Esophagus (tissue), 2 donors: ENCODE measurements around the gene POLD4. TPM values are rescaled to one million over a fixed set of nuclear protein-coding genes. Genes with fewer than 3 reads are reported as not detected.

ENCODE experiments used
- H3K27ac ChIP-seq, 2 donors: one replicate each; pipeline ENCODE4 v1.5.1; 2013; ENCODE audit warnings: low read depth in 2 of 2, mild to moderate bottlenecking in 2 of 2, inconsistent platforms in 1 of 2, low read length in 1 of 2, moderate library complexity in 1 of 2
- H3K27me3 ChIP-seq, 2 donors: one replicate each; pipeline ENCODE4 v1.6.1; 2013; ENCODE audit warnings: low read length in 2 of 2, control low read depth in 1 of 2, mild to moderate bottlenecking in 1 of 2; ENCODE audit not compliant: insufficient read depth in 2 of 2, control insufficient read depth in 1 of 2
- H3K36me3 ChIP-seq, 2 donors: one replicate each; pipeline ENCODE4 v1.6.1; 2013; ENCODE audit warnings: low read length in 1 of 2; ENCODE audit not compliant: control insufficient read depth in 2 of 2, insufficient read depth in 2 of 2
- H3K4me1 ChIP-seq, 2 donors: one replicate each; pipeline ENCODE4 v1.6.1; 2013; ENCODE audit warnings: low read length in 1 of 2; ENCODE audit not compliant: control insufficient read depth in 2 of 2, insufficient read depth in 2 of 2
- H3K4me3 ChIP-seq, 2 donors: one replicate each; pipeline ENCODE4 v1.5.1; 2013; ENCODE audit warnings: low read length in 2 of 2, mild to moderate bottlenecking in 2 of 2, low read depth in 1 of 2, moderate library complexity in 1 of 2
- H3K9me3 ChIP-seq, 2 donors: one replicate each; pipeline ENCODE4 v1.6.1; 2013; ENCODE audit warnings: mild to moderate bottlenecking in 2 of 2, low read depth in 1 of 2, low read length in 1 of 2, moderate library complexity in 1 of 2; ENCODE audit not compliant: control insufficient read depth in 2 of 2, insufficient read depth in 1 of 2
- WGBS, 2 donors: extraction: QIAGEN DNeasy Blood & Tissue Kit; methylation state at CpG; one replicate each; pipeline ENCODE4 v1.1.7; 2013; 5-methylcytosine and 5-hydroxymethylcytosine counted together
- polyA plus RNA-seq, 2 donors: library from polyadenylated mRNA; stranded (reverse); fragments of 200-250 nt; gene quantifications; one replicate each; pipeline ENCODE4 v1.2.3, GENCODE V29; 2013
- donor health status: healthy with polysubstance abuse.
- donor health status: Bipolar disorder and iron deficiency.

Gene POLD4
- polyA plus RNA-seq, 2 donors = 112 to 114 TPM

GRCh38 chr11:67365736-67366444 is 12.5 kb upstream of the POLD4 start:
- WGBS, 2 donors = 67 to 78% methylated on average over 14 of the region's 14 CpGs
- Histone ChIP-seq H3K27me3 (no peaks in the 10 kb centered on the region), H3K27ac (peak overlapping the region in 1 of 2 donors; percentile 54), H3K4me1 (peaks cover 3 to 31% of the 10 kb centered on the region in 2 donors), H3K36me3 (no peaks in the 10 kb centered on the region), H3K9me3 (no peaks in the 10 kb centered on the region), H3K4me3 (no peak overlapping the region)

GRCh38 chr11:67364783-67365722 is 11.7 kb upstream of the POLD4 start:
- H3K4me3 ChIP-seq = no peak overlapping the region
- no peaks in the 10 kb centered on the region for H3K27me3 ChIP-seq
- no peaks in the 10 kb centered on the region for H3K36me3 ChIP-seq
- peak overlapping the region in 1 of 2 donors; percentile 68 for H3K27ac ChIP-seq
- H3K4me1 ChIP-seq = peaks cover 3 to 27% of the 10 kb centered on the region in 2 donors
- H3K9me3 ChIP-seq = no peaks in the 10 kb centered on the region
- 82 to 85% methylated on average over 24 of the region's 24 CpGs for WGBS, 2 donors

- WGBS, 2 donors = 83 to 84% methylated on average over 3 of the region's 3 CpGs
- Histone ChIP-seq H3K27ac (no peak overlapping the region), H3K27me3 (no peaks in the 10 kb centered on the region), H3K9me3 (no peaks in the 10 kb centered on the region), H3K4me1 (peaks cover 3 to 23% of the 10 kb centered on the region in 2 donors), H3K36me3 (no peaks in the 10 kb centered on the region), H3K4me3 (no peak overlapping the region)
Measured at GRCh38 chr11:67364169-67364568, 10.8 kb upstream of the POLD4 start.

- no peak overlapping the region for H3K27ac ChIP-seq
- H3K4me1 ChIP-seq = peaks cover 2 to 21% of the 10 kb centered on the region in 2 donors
Measured at GRCh38 chr11:67357831-67358670, 4.7 kb upstream of the POLD4 start.

GRCh38 chr11:67356864-67357561 is 3.7 kb upstream of the POLD4 start:
- H3K9me3 ChIP-seq = no peaks in the 10 kb centered on the region
- H3K4me3 ChIP-seq = no peak overlapping the region
- WGBS, 2 donors = 28 to 30% methylated on average over 3 of the region's 3 CpGs
- no peaks in the 10 kb centered on the region for H3K27me3 ChIP-seq
- H3K36me3 ChIP-seq = no peaks in the 10 kb centered on the region
- peak overlapping the region; percentile 10 to 95 for H3K27ac ChIP-seq
- H3K4me1 ChIP-seq = peaks cover 2 to 23% of the 10 kb centered on the region in 2 donors

More at GRCh38 chr11:67357831-67358670, 4.7 kb upstream of the POLD4 start:
- Histone ChIP-seq H3K4me3 (no peak overlapping the region), H3K9me3 (no peaks in the 10 kb centered on the region), H3K27me3 (no peaks in the 10 kb centered on the region), H3K36me3 (no peaks in the 10 kb centered on the region)
- 74 to 76% methylated on average over 12 of the region's 12 CpGs for WGBS, 2 donors

GRCh38 chr11:67356387-67356863 is 3.1 kb upstream of the POLD4 start:
- H3K36me3 ChIP-seq = peaks cover 0 to 3% of the 10 kb centered on the region in 2 donors
- H3K27me3 ChIP-seq = no peaks in the 10 kb centered on the region
- H3K9me3 ChIP-seq = no peaks in the 10 kb centered on the region
- peaks cover 2 to 27% of the 10 kb centered on the region in 2 donors for H3K4me1 ChIP-seq
- no peak overlapping the region for H3K4me3 ChIP-seq
- 33 to 48% methylated on average over 3 to 4 of the region's 4 CpGs for WGBS, 2 donors
- peak overlapping the region; percentile 6 to 95 for H3K27ac ChIP-seq

- H3K36me3 ChIP-seq = peaks cover 0 to 3% of the 10 kb centered on the region in 2 donors
- H3K27me3 ChIP-seq = no peaks in the 10 kb centered on the region
- WGBS, 2 donors = 61 to 72% methylated on average over 4 of the region's 4 CpGs
- no peak overlapping the region for H3K4me3 ChIP-seq
- no peaks in the 10 kb centered on the region for H3K9me3 ChIP-seq
- H3K4me1 ChIP-seq = peaks cover 2 to 31% of the 10 kb centered on the region in 2 donors
- H3K27ac ChIP-seq = peak overlapping the region; percentile 95 to 99
Measured at GRCh38 chr11:67355794-67356386, 2.5 kb upstream of the POLD4 start.

- H3K36me3 ChIP-seq = peaks cover 0 to 3% of the 10 kb centered on the region in 2 donors
- H3K27ac ChIP-seq = peak overlapping the region; percentile 95 to 99
- WGBS, 2 donors = 62 to 67% methylated on average over 11 of the region's 11 CpGs
- H3K27me3 ChIP-seq = no peaks in the 10 kb centered on the region
- H3K4me1 ChIP-seq = peaks cover 2 to 32% of the 10 kb centered on the region in 2 donors
- H3K9me3 ChIP-seq = no peaks in the 10 kb centered on the region
- no peak overlapping the region for H3K4me3 ChIP-seq
Measured at GRCh38 chr11:67355023-67355793, 1.9 kb upstream of the POLD4 start.
